Measurements from ENCODE around the gene EIF2S2.

EIF2S2 gene

GRCh38 chr20:34093895-34094294 is 18.1 kb downstream of the EIF2S2 start:
- no peak for ATAC-seq
- no peak for TF ChIP-seq ZNF70 (CRISPR knock-in tag; IDR thresholded peaks at IDR 0.05)
- TF ChIP-seq PATZ1 (CRISPR knock-in tag; IDR thresholded peaks at IDR 0.05; ENCODE audit: borderline replicate concordance), result no peak
- TF ChIP-seq TSHZ2 (CRISPR knock-in tag; IDR thresholded peaks at IDR 0.05), result no peak
- no peak for TF ChIP-seq CSDC2 (CRISPR knock-in tag; IDR thresholded peaks at IDR 0.05)
- no peak for TF ChIP-seq ARNTL (CRISPR knock-in tag; IDR thresholded peaks at IDR 0.05; ENCODE audit: borderline replicate concordance, low read depth)
- no peak for TF ChIP-seq ISL1 (CRISPR knock-in tag; IDR thresholded peaks at IDR 0.05)
- TF ChIP-seq BACH2 (CRISPR knock-in tag; IDR thresholded peaks at IDR 0.05; ENCODE audit: borderline replicate concordance), result no peak
- TF ChIP-seq POU6F1 (CRISPR knock-in tag; IDR thresholded peaks at IDR 0.05; ENCODE audit: borderline replicate concordance, low read depth), result no peak
- no peak for TF ChIP-seq OSR1 (CRISPR knock-in tag; IDR thresholded peaks at IDR 0.05)
- no peak for TF ChIP-seq CSRNP3 (CRISPR knock-in tag; IDR thresholded peaks at IDR 0.05)
- no peak for TF ChIP-seq ZC3H10 (CRISPR knock-in tag; IDR thresholded peaks at IDR 0.05)

- TF ChIP-seq PPARA (CRISPR knock-in tag; IDR thresholded peaks at IDR 0.05; ENCODE audit: borderline replicate concordance) (no peak), ISL1 (CRISPR knock-in tag; IDR thresholded peaks at IDR 0.05) (no peak), PATZ1 (CRISPR knock-in tag; IDR thresholded peaks at IDR 0.05; ENCODE audit: borderline replicate concordance) (no peak), ESRRG (CRISPR knock-in tag; IDR thresholded peaks at IDR 0.05) (no peak), ZFP3 (CRISPR knock-in tag; IDR thresholded peaks at IDR 0.05) (no peak), ZC3H10 (CRISPR knock-in tag; IDR thresholded peaks at IDR 0.05) (no peak), OSR1 (CRISPR knock-in tag; IDR thresholded peaks at IDR 0.05) (no peak), CSDC2 (CRISPR knock-in tag; IDR thresholded peaks at IDR 0.05) (no peak), TCF4 (CRISPR knock-in tag; IDR thresholded peaks at IDR 0.05; ENCODE audit: borderline replicate concordance) (no peak), ARNTL (CRISPR knock-in tag; IDR thresholded peaks at IDR 0.05; ENCODE audit: borderline replicate concordance, low read depth) (no peak), SNAI2 (CRISPR knock-in tag; IDR thresholded peaks at IDR 0.05) (no peak)
- no peak for ATAC-seq
These were observed 20.3 kb downstream of the EIF2S2 start for GRCh38 chr20:34091637-34092200.

- ATAC-seq, result no peak
- no peak for TF ChIP-seq CSDC2 (CRISPR knock-in tag; IDR thresholded peaks at IDR 0.05)
- no peak for TF ChIP-seq ZNF8 (CRISPR knock-in tag; IDR thresholded peaks at IDR 0.05)
- no peak for TF ChIP-seq ZFP3 (CRISPR knock-in tag; IDR thresholded peaks at IDR 0.05)
- TF ChIP-seq ARNTL (CRISPR knock-in tag; IDR thresholded peaks at IDR 0.05; ENCODE audit: borderline replicate concordance, low read depth), result no peak
- TF ChIP-seq TSHZ2 (CRISPR knock-in tag; IDR thresholded peaks at IDR 0.05), result no peak
- no peak for TF ChIP-seq ZNF70 (CRISPR knock-in tag; IDR thresholded peaks at IDR 0.05)
- TF ChIP-seq ZNF565 (CRISPR knock-in tag; conservative IDR thresholded peaks at IDR 0.05; ENCODE audit: low read depth), result no peak
- no peak for TF ChIP-seq ESRRG (CRISPR knock-in tag; IDR thresholded peaks at IDR 0.05)
- no peak for TF ChIP-seq BACH2 (CRISPR knock-in tag; IDR thresholded peaks at IDR 0.05; ENCODE audit: borderline replicate concordance)
- no peak for TF ChIP-seq GLIS3 (CRISPR knock-in tag; IDR thresholded peaks at IDR 0.05)
- TF ChIP-seq PPARA (CRISPR knock-in tag; IDR thresholded peaks at IDR 0.05; ENCODE audit: borderline replicate concordance), result no peak
- TF ChIP-seq POU6F1 (CRISPR knock-in tag; IDR thresholded peaks at IDR 0.05; ENCODE audit: borderline replicate concordance, low read depth), result no peak
- no peak for TF ChIP-seq OSR1 (CRISPR knock-in tag; IDR thresholded peaks at IDR 0.05)
These were observed 21.4 kb downstream of the EIF2S2 start for GRCh38 chr20:34090645-34091044.

All from SK-N-SH treated with all-trans-retinoic acid at 6 μM for 48 hours (cell line).